Left ventricle myocardium inferior (tissue), 1 donor: ENCODE measurements around the gene SREBF1. TPM values are rescaled to one million over a fixed set of nuclear protein-coding genes. Genes with fewer than 3 reads are reported as not detected.
A peak's percentile ranks its signal among the peaks of the same experiment; 100 is the strongest.

Source experiments
- DNase-seq: peaks from one replicate; pipeline ENCODE4 v3.0.0-alpha.2; 2020
- H3K27ac ChIP-seq: fragments of 200-600 bp; replicated peaks from 2 replicates; pipeline ENCODE4 v1.8.0; 2021
- H3K27me3 ChIP-seq: fragments of 200-600 bp; 2 replicates; pipeline ENCODE4 v1.8.0; 2021; ENCODE audit warnings: low read depth
- H3K36me3 ChIP-seq: fragments of 200-600 bp; 2 replicates; pipeline ENCODE4 v1.8.0; 2021
- H3K4me1 ChIP-seq: fragments of 200-600 bp; 2 replicates; pipeline ENCODE4 v1.8.0; 2021
- H3K4me3 ChIP-seq: fragments of 200-600 bp; 2 replicates; pipeline ENCODE4 v1.8.0; 2021; ENCODE audit warnings: mild to moderate bottlenecking, moderate library complexity
- H3K9me3 ChIP-seq: fragments of 200-600 bp; replicated peaks from 2 replicates; pipeline ENCODE4 v1.8.0; 2021
- intact Hi-C: fragments of 100-400 bp; cut with micrococcal nuclease; formaldehyde crosslinking; loops from one replicate; pipeline ENCODE4 v1.11.0; 2022
- total RNA-seq: library from RNA; stranded (reverse); fragmentation: NEBNext Ultra II Directional; extraction: Animal tissue kit (Norgen Biotek cat#: 25700); gene quantifications from one replicate; pipeline ENCODE4 v1.2.1, GENCODE V29; 2021
- TF ChIP-seq, protein P1 (sequence below): fragments of 200-600 bp; IDR thresholded peaks from 2 replicates; pipeline ENCODE4 v1.8.0; 2021; ENCODE audit warnings: antibody characterized with exemption, mild to moderate bottlenecking, borderline replicate concordance
- donor health status: DM: no; HTN: yes; CAD: no; lungs with severe emphysema.

Gene SREBF1
- total RNA-seq, 1 donor from 2014 or later, result 10.2 TPM

DNA sequence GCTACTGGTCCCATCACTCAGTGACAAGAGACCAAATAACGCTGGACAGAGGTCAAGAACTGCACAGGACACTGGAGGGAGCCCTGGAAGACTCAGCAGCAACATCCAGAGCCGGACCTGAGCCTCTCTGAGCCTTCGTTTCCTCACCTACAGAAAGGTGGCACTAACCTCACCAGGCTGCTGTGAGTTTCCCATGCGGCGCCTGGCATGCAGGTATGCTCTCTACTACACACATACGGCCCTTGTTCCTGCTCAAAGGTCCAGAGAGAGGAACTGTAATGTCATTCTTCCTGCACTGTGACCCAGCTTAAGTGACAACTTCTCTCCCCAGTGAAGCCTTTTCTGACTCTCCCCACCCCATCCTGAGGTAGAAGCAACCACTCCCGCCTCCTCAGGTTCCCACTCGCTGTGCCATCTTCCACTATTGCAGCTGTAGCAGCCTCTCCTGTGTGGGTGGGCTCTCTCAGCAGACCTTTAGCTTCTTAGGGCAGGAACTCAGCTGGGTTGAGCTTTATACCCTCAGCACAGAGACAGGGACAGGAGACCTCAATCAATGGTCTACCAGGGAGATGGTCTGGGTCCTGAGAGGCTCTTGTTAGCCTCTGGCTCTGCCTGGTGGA is 43.9 kb upstream of the SREBF1 start:
- no peak for DNase-seq
- no peak overlapping the region for H3K27ac ChIP-seq
- intact Hi-C loops, result no loop called here
- peaks cover 46% of the 10 kb centered on the region for H3K4me1 ChIP-seq
- H3K9me3 ChIP-seq, result no peaks in the 10 kb centered on the region
- no peak overlapping the region for H3K4me3 ChIP-seq
- TF ChIP-seq, protein P1, sequence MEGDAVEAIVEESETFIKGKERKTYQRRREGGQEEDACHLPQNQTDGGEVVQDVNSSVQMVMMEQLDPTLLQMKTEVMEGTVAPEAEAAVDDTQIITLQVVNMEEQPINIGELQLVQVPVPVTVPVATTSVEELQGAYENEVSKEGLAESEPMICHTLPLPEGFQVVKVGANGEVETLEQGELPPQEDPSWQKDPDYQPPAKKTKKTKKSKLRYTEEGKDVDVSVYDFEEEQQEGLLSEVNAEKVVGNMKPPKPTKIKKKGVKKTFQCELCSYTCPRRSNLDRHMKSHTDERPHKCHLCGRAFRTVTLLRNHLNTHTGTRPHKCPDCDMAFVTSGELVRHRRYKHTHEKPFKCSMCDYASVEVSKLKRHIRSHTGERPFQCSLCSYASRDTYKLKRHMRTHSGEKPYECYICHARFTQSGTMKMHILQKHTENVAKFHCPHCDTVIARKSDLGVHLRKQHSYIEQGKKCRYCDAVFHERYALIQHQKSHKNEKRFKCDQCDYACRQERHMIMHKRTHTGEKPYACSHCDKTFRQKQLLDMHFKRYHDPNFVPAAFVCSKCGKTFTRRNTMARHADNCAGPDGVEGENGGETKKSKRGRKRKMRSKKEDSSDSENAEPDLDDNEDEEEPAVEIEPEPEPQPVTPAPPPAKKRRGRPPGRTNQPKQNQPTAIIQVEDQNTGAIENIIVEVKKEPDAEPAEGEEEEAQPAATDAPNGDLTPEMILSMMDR, result no peak
- H3K36me3 ChIP-seq, result peaks cover 69% of the 10 kb centered on the region
- no peaks in the 10 kb centered on the region for H3K27me3 ChIP-seq

DNA sequence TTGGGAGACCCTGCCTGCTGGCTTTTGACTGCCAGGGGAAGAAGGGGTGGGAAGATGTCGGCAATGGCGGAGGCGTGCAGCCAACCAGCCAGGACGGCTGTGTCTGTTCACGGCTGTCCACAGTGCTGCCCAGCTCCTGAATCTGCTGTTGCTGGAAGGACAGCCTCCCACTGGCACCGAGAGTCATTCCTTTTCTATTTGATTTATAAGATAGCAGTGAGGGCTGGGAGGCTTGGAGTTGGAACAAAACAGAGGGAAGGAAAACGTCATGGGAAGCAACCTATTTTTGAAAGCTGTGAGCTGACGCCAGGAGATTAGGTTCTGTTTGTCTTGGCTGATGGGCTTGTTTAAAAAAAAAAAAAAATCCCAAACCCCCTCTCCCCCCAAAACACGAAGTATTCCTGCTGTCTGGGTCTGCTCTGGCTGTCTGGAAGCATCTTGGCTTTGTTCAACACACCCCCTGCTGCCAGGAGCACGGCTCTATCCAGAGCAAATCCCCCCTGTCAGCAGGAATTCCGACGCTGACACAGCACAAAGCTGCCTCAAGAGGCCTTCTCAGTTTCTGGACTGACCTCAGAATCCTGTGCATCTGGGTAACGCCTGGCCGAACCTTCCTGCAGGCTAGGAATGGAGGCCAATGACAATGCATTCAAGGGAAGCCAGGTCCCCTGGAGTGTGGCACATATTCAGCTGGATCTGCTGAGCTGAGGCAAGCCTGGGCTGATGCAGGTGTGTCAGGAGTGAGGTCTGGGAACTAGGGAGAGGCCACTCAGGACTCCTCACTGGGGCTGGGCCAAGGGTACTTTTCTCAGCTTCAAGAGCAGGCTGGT is 41.0 kb upstream of the SREBF1 start:
- Histone ChIP-seq H3K36me3 (peaks cover 42% of the 10 kb centered on the region), H3K4me1 (peaks cover 75% of the 10 kb centered on the region), H3K4me3 (peak overlapping the region; percentile 35), H3K27me3 (no peaks in the 10 kb centered on the region), H3K9me3 (no peaks in the 10 kb centered on the region), H3K27ac (peak overlapping the region; percentile 94)
- TF ChIP-seq, protein P1, result peak; percentile 20
- intact Hi-C loops, result no loop called here
- DNase-seq, result peak; percentile 80

DNA sequence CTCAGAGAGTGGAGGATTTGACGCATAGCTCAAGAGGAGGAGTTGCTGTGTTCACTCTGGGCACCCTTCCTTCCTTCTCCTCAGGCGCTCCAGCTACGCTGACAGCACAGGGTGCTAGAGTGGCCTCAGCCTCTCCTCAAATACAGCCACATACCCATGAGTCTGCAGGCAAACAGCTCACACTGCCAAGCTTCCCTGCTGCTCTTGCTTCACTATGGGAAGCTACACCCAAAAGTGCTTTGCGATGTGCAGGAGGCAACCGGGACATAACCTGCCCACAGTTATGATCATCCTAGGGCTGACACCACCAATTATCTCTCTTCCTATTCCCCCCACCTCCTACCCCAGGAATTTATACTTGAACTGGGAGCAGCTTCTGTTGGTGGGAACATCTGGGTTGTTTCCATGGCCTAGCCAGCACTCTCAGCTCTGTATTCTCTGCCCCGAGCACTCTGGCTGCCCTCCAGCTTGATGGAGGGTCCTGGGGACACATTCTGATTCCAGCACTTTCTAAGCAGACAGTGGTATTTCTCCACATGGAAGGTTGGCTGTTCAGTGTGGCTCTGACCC is 40.3 kb upstream of the SREBF1 start:
- peaks cover 35% of the 10 kb centered on the region for H3K36me3 ChIP-seq
- peak; percentile 43 for DNase-seq
- intact Hi-C loops, result no loop called here
- H3K4me3 ChIP-seq, result peak overlapping the region; percentile 35
- H3K27me3 ChIP-seq, result no peaks in the 10 kb centered on the region
- TF ChIP-seq, protein P1, result no peak
- H3K27ac ChIP-seq, result peak overlapping the region; percentile 94
- H3K9me3 ChIP-seq, result no peaks in the 10 kb centered on the region
- H3K4me1 ChIP-seq, result peaks cover 81% of the 10 kb centered on the region

DNA sequence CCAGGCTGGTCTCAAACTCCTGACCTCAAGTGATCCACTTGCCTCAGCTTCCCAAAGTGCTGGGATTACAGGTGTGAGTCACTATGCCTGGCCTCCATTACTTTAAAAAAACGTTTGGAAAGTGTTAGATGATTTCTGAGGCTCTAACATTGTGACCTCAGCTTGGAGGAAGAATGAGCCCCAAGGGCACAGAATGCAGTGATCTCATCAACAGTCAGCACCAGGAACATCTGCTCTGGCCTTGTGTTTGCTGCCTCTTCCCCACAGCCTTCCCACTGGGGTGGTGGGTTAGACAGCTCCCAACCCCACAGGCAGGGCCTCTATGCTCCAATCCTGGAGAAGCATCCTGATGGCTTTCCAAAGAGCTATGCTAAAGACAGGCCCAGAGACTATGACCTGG is 37.7 kb upstream of the SREBF1 start:
- TF ChIP-seq, protein P1, result no peak
- peak overlapping the region; percentile 94 for H3K27ac ChIP-seq
- H3K36me3 ChIP-seq, result peaks cover 15% of the 10 kb centered on the region
- no peak for DNase-seq
- H3K4me1 ChIP-seq, result peaks cover 86% of the 10 kb centered on the region
- no peak overlapping the region for H3K4me3 ChIP-seq
- H3K27me3 ChIP-seq, result no peaks in the 10 kb centered on the region
- intact Hi-C loops, result no loop called here
- H3K9me3 ChIP-seq, result no peaks in the 10 kb centered on the region

DNA sequence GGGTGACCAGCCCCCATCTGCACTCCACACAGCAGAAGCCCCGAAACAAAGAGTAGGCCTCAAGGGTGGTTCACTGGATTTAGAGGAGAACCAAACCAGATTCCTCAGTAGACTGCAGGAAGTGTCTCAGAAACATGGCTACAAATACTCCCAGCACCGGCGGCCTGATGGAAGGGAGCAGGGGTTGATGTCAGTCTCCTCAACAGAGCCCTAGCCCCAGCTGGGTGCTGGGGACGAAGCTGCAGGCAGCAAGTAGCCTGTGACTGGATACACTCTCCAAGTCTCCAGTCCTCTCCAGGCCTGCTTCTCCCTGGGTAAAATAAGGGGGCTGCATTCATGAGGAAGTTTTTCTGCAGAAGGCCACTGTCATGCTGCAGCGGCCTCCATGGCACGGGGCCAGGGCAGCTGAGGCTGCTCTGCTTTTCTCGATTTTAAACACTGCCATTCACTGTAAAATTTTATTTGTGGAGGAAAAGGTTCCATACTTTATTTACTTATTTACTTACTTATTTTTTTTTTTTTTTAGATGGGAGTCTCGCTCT is 36.7 kb upstream of the SREBF1 start:
- H3K9me3 ChIP-seq, result no peaks in the 10 kb centered on the region
- no peaks in the 10 kb centered on the region for H3K27me3 ChIP-seq
- intact Hi-C loops, result no loop called here
- TF ChIP-seq, protein P1, result no peak
- no peak overlapping the region for H3K4me3 ChIP-seq
- DNase-seq, result peak; percentile 28
- peak overlapping the region; percentile 94 for H3K27ac ChIP-seq
- H3K36me3 ChIP-seq, result peaks cover 11% of the 10 kb centered on the region
- H3K4me1 ChIP-seq, result peaks cover 86% of the 10 kb centered on the region
